ENCODE measurements around the gene GPC1. TPM values are rescaled to one million over a fixed set of nuclear protein-coding genes. Genes with fewer than 3 reads are reported as not detected.

GPC1 gene
- total and polyA plus RNA-seq, 2 donors (not counting 1 experiment from before 2014, with no cell fraction given) = 147 to 218 TPM

- Histone ChIP-seq H3K79me2 (ENCODE audit: control insufficient read depth, insufficient read depth, low read length) (no peaks in the 10 kb centered on the region), H3K9ac (ENCODE audit: insufficient read depth, low read length) (no peak overlapping the region), H2AFZ (ENCODE audit: low read length) (no peak overlapping the region), H3K9me3 (ENCODE audit: control insufficient read depth, insufficient read depth, low read depth, low read length) (no peaks in the 10 kb centered on the region), H3K27ac (ENCODE audit: insufficient read depth, low read length) (no peak overlapping the region), H3K4me3 (replicated peaks in 1 of 4; ENCODE audit: control extremely low read depth in 1 of 4, insufficient read depth in 1 of 4, low read depth in 3 of 4, low read length in 4 of 4) (no peak overlapping the region), H3K4me1 (ENCODE audit: control insufficient read depth, extremely low read depth, insufficient read depth, low read length) (peaks cover 5% of the 10 kb centered on the region), H3K4me2 (ENCODE audit: extremely low read depth, insufficient read depth, low read length) (no peak overlapping the region), H4K20me1 (ENCODE audit: control insufficient read depth, extremely low read depth, insufficient read depth, low read length) (no peaks in the 10 kb centered on the region), H3K36me3 (ENCODE audit: control insufficient read depth, insufficient read depth, low read length) (no peaks in the 10 kb centered on the region), H3K27me3 (ENCODE audit: control insufficient read depth, insufficient read depth, low read length) (no peaks in the 10 kb centered on the region)
- TF ChIP-seq CTCF (conservative IDR thresholded peaks at IDR 0.05 in 1 of 2, IDR thresholded peaks at IDR 0.05 in 1 of 2; ENCODE audit: low read depth in 1 of 2, low read length in 2 of 2) (no peak), EZH2 (IDR thresholded peaks at IDR 0.05; ENCODE audit: low read length, missing control alignments) (no peak)
- no peak for DNase-seq (ENCODE audit: low read depth in 2 of 2)
Observed at GRCh38 chr2:240392948-240393830, 42.3 kb upstream of the GPC1 start.

DNA sequence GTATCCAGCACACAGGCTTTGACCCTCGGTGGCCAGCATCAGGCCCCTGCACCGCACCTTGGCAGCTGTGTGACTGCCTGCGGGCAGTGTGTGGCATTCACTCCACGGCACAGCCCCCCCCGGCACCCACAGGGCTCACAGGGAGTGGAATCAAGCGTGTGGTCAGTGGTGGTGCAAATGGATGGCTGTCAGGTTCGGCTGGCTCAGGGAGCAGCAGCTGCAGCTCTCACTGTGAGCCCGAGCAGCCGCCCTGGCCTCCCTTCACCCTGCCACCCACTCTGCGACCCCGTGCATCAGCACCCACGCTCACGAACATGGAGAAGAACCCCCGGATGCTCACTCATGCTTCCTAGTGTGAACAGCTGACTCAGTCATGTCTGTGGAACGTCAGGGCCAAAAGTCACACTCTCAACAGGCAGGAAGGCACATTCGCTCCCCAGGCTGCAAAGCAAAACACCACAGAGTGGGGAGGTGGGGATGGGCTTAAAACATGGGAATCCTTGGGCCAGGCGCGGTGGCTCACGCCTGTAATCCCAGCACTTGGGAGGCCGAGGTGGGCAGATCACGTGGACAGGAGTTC is 41.5 kb upstream of the GPC1 start:
- Histone ChIP-seq H3K9me3 (ENCODE audit: control insufficient read depth, insufficient read depth, low read depth, low read length) (no peaks in the 10 kb centered on the region), H3K79me2 (ENCODE audit: control insufficient read depth, insufficient read depth, low read length) (no peaks in the 10 kb centered on the region), H4K20me1 (ENCODE audit: control insufficient read depth, extremely low read depth, insufficient read depth, low read length) (no peaks in the 10 kb centered on the region), H2AFZ (ENCODE audit: low read length) (no peak overlapping the region), H3K9ac (ENCODE audit: insufficient read depth, low read length) (no peak overlapping the region), H3K4me3 (replicated peaks in 1 of 4; ENCODE audit: control extremely low read depth in 1 of 4, insufficient read depth in 1 of 4, low read depth in 3 of 4, low read length in 4 of 4) (no peak overlapping the region), H3K27ac (ENCODE audit: insufficient read depth, low read length) (no peak overlapping the region), H3K27me3 (ENCODE audit: control insufficient read depth, insufficient read depth, low read length) (no peaks in the 10 kb centered on the region), H3K4me2 (ENCODE audit: extremely low read depth, insufficient read depth, low read length) (no peak overlapping the region), H3K4me1 (ENCODE audit: control insufficient read depth, extremely low read depth, insufficient read depth, low read length) (peaks cover 3% of the 10 kb centered on the region), H3K36me3 (ENCODE audit: control insufficient read depth, insufficient read depth, low read length) (no peaks in the 10 kb centered on the region)
- no peak for TF ChIP-seq EZH2 (IDR thresholded peaks at IDR 0.05; ENCODE audit: low read length, missing control alignments)
- TF ChIP-seq CTCF (conservative IDR thresholded peaks at IDR 0.05 in 1 of 2, IDR thresholded peaks at IDR 0.05 in 1 of 2; ENCODE audit: low read depth in 1 of 2, low read length in 2 of 2) = no peak
- DNase-seq (ENCODE audit: low read depth in 2 of 2) = peak; percentile 24 to 53

DNA sequence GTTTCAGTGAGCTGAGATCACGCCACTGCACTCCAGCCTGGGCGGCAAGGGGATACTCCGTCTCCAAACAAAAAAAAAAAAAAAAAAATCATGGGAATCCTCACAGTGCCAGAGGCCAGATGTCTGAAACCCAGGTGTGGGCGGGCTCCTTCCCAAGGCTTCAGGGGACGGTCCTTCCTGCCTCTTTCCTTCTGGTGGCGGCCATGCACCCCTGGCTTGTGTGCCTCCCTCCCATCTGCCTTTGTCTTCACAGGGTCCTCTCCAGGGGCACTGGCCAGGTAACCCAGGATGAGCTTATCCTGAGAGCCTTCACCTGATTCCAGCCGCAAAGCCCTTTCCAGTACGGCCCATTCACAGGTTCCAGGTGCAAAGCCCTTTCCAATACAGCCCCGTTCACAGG is 40.9 kb upstream of the GPC1 start:
- H3K27ac ChIP-seq (ENCODE audit: insufficient read depth, low read length) = no peak overlapping the region
- no peak overlapping the region for H3K9ac ChIP-seq (ENCODE audit: insufficient read depth, low read length)
- TF ChIP-seq EZH2 (IDR thresholded peaks at IDR 0.05; ENCODE audit: low read length, missing control alignments) (no peak), CTCF (conservative IDR thresholded peaks at IDR 0.05 in 1 of 2, IDR thresholded peaks at IDR 0.05 in 1 of 2; ENCODE audit: low read depth in 1 of 2, low read length in 2 of 2) (no peak)
- no peak overlapping the region for H2AFZ ChIP-seq (ENCODE audit: low read length)
- no peak overlapping the region for H3K4me3 ChIP-seq (replicated peaks in 1 of 4; ENCODE audit: control extremely low read depth in 1 of 4, insufficient read depth in 1 of 4, low read depth in 3 of 4, low read length in 4 of 4)
- H3K4me1 ChIP-seq (ENCODE audit: control insufficient read depth, extremely low read depth, insufficient read depth, low read length) = peaks cover 3% of the 10 kb centered on the region
- H3K4me2 ChIP-seq (ENCODE audit: extremely low read depth, insufficient read depth, low read length) = no peak overlapping the region
- DNase-seq (ENCODE audit: low read depth in 2 of 2) = no peak
- no peaks in the 10 kb centered on the region for H4K20me1 ChIP-seq (ENCODE audit: control insufficient read depth, extremely low read depth, insufficient read depth, low read length)
- H3K27me3 ChIP-seq (ENCODE audit: control insufficient read depth, insufficient read depth, low read length) = no peaks in the 10 kb centered on the region
- no peaks in the 10 kb centered on the region for H3K9me3 ChIP-seq (ENCODE audit: control insufficient read depth, insufficient read depth, low read depth, low read length)
- H3K36me3 ChIP-seq (ENCODE audit: control insufficient read depth, insufficient read depth, low read length) = no peaks in the 10 kb centered on the region
- H3K79me2 ChIP-seq (ENCODE audit: control insufficient read depth, insufficient read depth, low read length) = no peaks in the 10 kb centered on the region

Measured in fibroblast of lung (primary cell).